SH-SY5Y (cell line): ENCODE data around the gene PHLDB3.

ENCODE experiments used
- GATA2 ChIP-seq: IDR thresholded peaks from 2 replicates; pipeline ENCODE4 v1.6.1; 2011; ENCODE audit warnings: mild to moderate bottlenecking, low read depth, low read length
- GATA3 ChIP-seq: IDR thresholded peaks from 2 replicates; pipeline ENCODE4 v1.6.1; 2011; ENCODE audit warnings: low read depth, mild to moderate bottlenecking, low read length, moderate library complexity

PHLDB3 gene

GRCh38 chr19:43504426-43505185 is at the start of gene PHLDB3:
TSS of gene PHLDB3 (minus strand) at chr19:43504746. CDS start at chr19:43504118, 628 bp downstream.
- TF ChIP-seq GATA2 (no peak), GATA3 (no peak)

GRCh38 chr19:43553656-43554055 is 49.1 kb upstream of the PHLDB3 start:
- TF ChIP-seq GATA3 (no peak), GATA2 (no peak)

- TF ChIP-seq GATA3 (no peak), GATA2 (no peak)
These were observed 48.1 kb upstream of the PHLDB3 start for GRCh38 chr19:43552616-43553015.

GRCh38 chr19:43552198-43552450 is 47.6 kb upstream of the PHLDB3 start:
- no peak for TF ChIP-seq GATA2
- no peak for TF ChIP-seq GATA3

GRCh38 chr19:43551399-43552197 is 47.1 kb upstream of the PHLDB3 start:
- TF ChIP-seq GATA3 (no peak), GATA2 (no peak)

- TF ChIP-seq GATA2 (no peak), GATA3 (no peak)
These were observed 44.2 kb upstream of the PHLDB3 start for GRCh38 chr19:43548706-43549105.

GRCh38 chr19:43546581-43546980 is 42.0 kb upstream of the PHLDB3 start:
- no peak for TF ChIP-seq GATA3
- TF ChIP-seq GATA2, result no peak

GRCh38 chr19:43545981-43546380 is 41.4 kb upstream of the PHLDB3 start:
- no peak for TF ChIP-seq GATA2
- no peak for TF ChIP-seq GATA3

- TF ChIP-seq GATA3 (no peak), GATA2 (no peak)
These were observed 40.7 kb upstream of the PHLDB3 start for GRCh38 chr19:43545276-43545675.

- TF ChIP-seq GATA3 (no peak), GATA2 (no peak)
These were observed 39.5 kb upstream of the PHLDB3 start for GRCh38 chr19:43544077-43544476.

GRCh38 chr19:43541920-43542650 is 37.5 kb upstream of the PHLDB3 start:
- TF ChIP-seq GATA2 (no peak), GATA3 (no peak)

GRCh38 chr19:43540381-43540780 is 35.8 kb upstream of the PHLDB3 start:
- TF ChIP-seq GATA2 (no peak), GATA3 (no peak)

- TF ChIP-seq GATA3 (no peak), GATA2 (no peak)
These were observed 34.4 kb upstream of the PHLDB3 start for GRCh38 chr19:43538922-43539321.

GRCh38 chr19:43534816-43535761 is 30.5 kb upstream of the PHLDB3 start:
- TF ChIP-seq GATA3, result no peak
